Activated CD4-positive, alpha-beta T cell treated with anti-CD3 and anti-CD28 coated beads, Interleukin-2, amount 50 U/mL, for 4 hours (primary cell): ENCODE data around the gene PRSS58.

Experiments used
- DNase-seq, 2 experiments: peaks; one replicate each; pipeline ENCODE4 v3.0.0-alpha.2; 2020

PRSS58 gene

GRCh38 chr7:142257958-142258357 is at the start of gene PRSS58:
PRSS58 (minus strand) TSS chr7:142258058; CDS start chr7:142257707, 351 bp downstream.
- DNase-seq: no peak

- DNase-seq: no peak
Measured at GRCh38 chr7:142307246-142307900, 49.5 kb upstream of the PRSS58 start.

- no peak for DNase-seq
Measured at GRCh38 chr7:142303650-142304049, 45.8 kb upstream of the PRSS58 start.

GRCh38 chr7:142301923-142302550 is 44.2 kb upstream of the PRSS58 start:
- DNase-seq: no peak

- no peak for DNase-seq
Measured at GRCh38 chr7:142301299-142301698, 43.4 kb upstream of the PRSS58 start.

- DNase-seq: no peak
Measured at GRCh38 chr7:142300689-142301088, 42.8 kb upstream of the PRSS58 start.

- DNase-seq: no peak
Measured at GRCh38 chr7:142299237-142299781, 41.5 kb upstream of the PRSS58 start.

- DNase-seq: no peak
Measured at GRCh38 chr7:142298627-142299026, 40.8 kb upstream of the PRSS58 start.

- no peak for DNase-seq
Measured at GRCh38 chr7:142298009-142298408, 40.2 kb upstream of the PRSS58 start.

- no peak for DNase-seq
Measured at GRCh38 chr7:142280263-142280662, 22.4 kb upstream of the PRSS58 start.

- DNase-seq: no peak
Measured at GRCh38 chr7:142279601-142280000, 21.7 kb upstream of the PRSS58 start.

- no peak for DNase-seq
Measured at GRCh38 chr7:142275028-142275427, 17.2 kb upstream of the PRSS58 start.

GRCh38 chr7:142272841-142273240 is 15.0 kb upstream of the PRSS58 start:
- DNase-seq: no peak

GRCh38 chr7:142263598-142264380 is 5.9 kb upstream of the PRSS58 start:
- no peak for DNase-seq

GRCh38 chr7:142250705-142251104 is 7.2 kb downstream of the PRSS58 start:
- no peak for DNase-seq

GRCh38 chr7:142249918-142250317 is 7.9 kb downstream of the PRSS58 start:
- DNase-seq: no peak

- no peak for DNase-seq
Measured at GRCh38 chr7:142248166-142249160, 9.4 kb downstream of the PRSS58 start.

GRCh38 chr7:142243823-142244222 is 14.0 kb downstream of the PRSS58 start:
- DNase-seq: no peak

GRCh38 chr7:142240546-142240945 is 17.3 kb downstream of the PRSS58 start:
- no peak for DNase-seq

- no peak for DNase-seq
Measured at GRCh38 chr7:142231716-142232115, 26.1 kb downstream of the PRSS58 start.

- no peak for DNase-seq
Measured at GRCh38 chr7:142228537-142229104, 29.2 kb downstream of the PRSS58 start.
